ENCODE measurements around the gene SKI. TPM values are rescaled to one million over a fixed set of nuclear protein-coding genes. Genes with fewer than 3 reads are reported as not detected.

The SKI gene
- total RNA-seq, 1 experiment from 2014 or later, result 38.2 TPM

DNA sequence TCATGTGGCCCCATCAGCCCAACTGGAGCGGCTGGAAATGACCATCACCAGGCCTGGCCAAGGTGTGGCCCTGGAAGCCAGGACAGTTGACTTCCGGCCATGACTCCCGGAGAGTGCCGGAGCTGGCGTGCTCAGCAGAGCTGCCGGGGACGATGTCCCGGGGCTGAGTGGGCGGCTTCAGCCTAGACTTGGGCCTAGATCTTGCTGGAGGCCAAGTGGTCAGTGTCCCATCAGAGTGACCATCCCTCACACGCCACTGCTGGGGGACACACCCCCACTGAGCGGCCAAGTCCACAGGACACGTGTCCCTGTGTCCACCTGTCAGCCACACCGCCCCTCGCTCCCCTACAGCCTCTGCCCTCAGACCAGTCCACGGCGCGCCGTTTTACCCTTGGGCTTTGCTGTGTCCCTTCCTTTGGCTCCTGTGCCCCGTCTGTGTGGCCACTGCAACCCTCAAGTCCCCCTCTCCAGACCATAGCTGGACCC, 37.6 kb upstream of the SKI start:
- intact Hi-C loops (cut with micrococcal nuclease; ENCODE audit: unreplicated experiment), result no loop called here
- H3K36me3 ChIP-seq (ENCODE audit: control insufficient read depth, insufficient read depth, low read length), result no peaks in the 10 kb centered on the region; the same call in 1 of the 2 replicates
- no peaks in the 10 kb centered on the region for H3K4me1 Mint-ChIP-seq (ENCODE audit: low read depth, unreplicated experiment)
- no peaks in the 10 kb centered on the region for H3K27me3 ChIP-seq (replicated peaks; ENCODE audit: control insufficient read depth, insufficient read depth, low read length)
- peaks cover 17% of the 10 kb centered on the region for H3K36me3 Mint-ChIP-seq (ENCODE audit: insufficient read depth, unreplicated experiment)
- DNase-seq, result no peak
- no peaks in the 10 kb centered on the region for H3K9me3 ChIP-seq
- H3K4me3 ChIP-seq (ENCODE audit: low read depth, low read length), result peak overlapping the region; percentile 47
- peak overlapping the region; percentile 49 for H3K4me3 Mint-ChIP-seq (ENCODE audit: unreplicated experiment)
- CTCF ChIA-PET, result no interaction called here
- peaks cover 10% of the 10 kb centered on the region for H3K4me1 ChIP-seq
- no peaks in the 10 kb centered on the region for H3K27me3 Mint-ChIP-seq (ENCODE audit: insufficient read depth, unreplicated experiment)
- POLR2A ChIA-PET, result no interaction called here
- no peaks in the 10 kb centered on the region for H3K9me3 Mint-ChIP-seq (ENCODE audit: unreplicated experiment)
- TF ChIP-seq, protein P1, sequence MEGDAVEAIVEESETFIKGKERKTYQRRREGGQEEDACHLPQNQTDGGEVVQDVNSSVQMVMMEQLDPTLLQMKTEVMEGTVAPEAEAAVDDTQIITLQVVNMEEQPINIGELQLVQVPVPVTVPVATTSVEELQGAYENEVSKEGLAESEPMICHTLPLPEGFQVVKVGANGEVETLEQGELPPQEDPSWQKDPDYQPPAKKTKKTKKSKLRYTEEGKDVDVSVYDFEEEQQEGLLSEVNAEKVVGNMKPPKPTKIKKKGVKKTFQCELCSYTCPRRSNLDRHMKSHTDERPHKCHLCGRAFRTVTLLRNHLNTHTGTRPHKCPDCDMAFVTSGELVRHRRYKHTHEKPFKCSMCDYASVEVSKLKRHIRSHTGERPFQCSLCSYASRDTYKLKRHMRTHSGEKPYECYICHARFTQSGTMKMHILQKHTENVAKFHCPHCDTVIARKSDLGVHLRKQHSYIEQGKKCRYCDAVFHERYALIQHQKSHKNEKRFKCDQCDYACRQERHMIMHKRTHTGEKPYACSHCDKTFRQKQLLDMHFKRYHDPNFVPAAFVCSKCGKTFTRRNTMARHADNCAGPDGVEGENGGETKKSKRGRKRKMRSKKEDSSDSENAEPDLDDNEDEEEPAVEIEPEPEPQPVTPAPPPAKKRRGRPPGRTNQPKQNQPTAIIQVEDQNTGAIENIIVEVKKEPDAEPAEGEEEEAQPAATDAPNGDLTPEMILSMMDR (IDR thresholded peaks at IDR 0.05; ENCODE audit: insufficient read depth in 1 of 2, low read depth in 1 of 2, low read length in 1 of 2, severe bottlenecking in 1 of 2, unreplicated experiment in 1 of 2), result no peak
- H3K27ac Mint-ChIP-seq (ENCODE audit: unreplicated experiment), result no peak overlapping the region
- no TSS peak for BruUV-seq (replicated peaks)

DNA sequence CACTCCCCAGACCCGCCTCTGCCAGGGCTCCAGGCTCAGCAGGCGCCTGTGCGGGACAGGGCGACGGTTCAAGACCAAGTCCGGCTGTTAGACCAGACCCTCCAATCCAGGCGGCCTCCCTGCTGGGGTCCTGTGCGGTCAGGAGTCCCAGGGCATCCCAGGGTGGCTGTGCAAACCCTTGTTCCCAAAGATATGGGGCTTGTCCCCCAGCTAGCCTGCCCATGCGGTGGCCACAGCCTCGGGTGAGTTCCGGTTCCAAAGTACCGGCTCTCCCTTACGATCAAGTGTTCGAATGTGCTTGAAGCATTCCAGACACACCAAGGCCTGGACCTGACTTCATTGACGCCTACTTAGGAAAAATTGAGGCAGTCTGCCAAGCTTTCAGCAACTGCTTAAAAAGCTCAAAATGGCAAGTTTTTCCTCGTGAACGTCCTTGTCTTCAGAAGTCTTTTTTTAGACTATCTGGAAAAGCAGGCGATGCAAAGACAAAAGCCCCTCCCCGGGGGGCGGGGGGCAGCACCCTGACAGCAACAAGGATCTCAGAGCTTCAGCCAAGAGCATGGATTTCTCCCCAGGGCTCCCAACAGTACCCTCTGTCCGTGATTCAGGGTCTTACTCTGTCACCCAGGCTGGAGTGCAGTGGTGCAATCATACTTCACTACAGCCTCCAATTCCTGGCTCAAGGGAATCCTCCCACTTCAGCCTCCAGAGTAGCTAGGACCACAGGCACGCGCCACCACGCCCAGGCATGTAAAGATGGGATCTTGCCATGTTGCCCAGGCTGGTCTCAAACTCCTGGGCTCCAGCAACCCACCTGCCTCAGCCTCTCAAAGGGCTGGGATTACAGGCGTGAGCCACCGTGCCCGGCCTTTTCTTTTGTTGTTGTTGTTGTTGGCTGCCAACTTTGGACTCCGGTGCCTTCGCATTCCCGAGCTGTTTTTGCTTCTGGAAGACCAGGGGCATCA, 35.8 kb upstream of the SKI start:
- H3K36me3 ChIP-seq (ENCODE audit: control insufficient read depth, insufficient read depth, low read length), result no peaks in the 10 kb centered on the region; the same call in 1 of the 2 replicates
- POLR2A ChIA-PET, result no interaction called here
- TSS peak; percentile 39 for BruUV-seq (replicated peaks)

More for the DNA sequence above, 35.8 kb upstream of the SKI start:
- no peaks in the 10 kb centered on the region for H3K4me1 Mint-ChIP-seq (ENCODE audit: low read depth, unreplicated experiment)
- DNase-seq, result no peak
- TF ChIP-seq, protein P1 (IDR thresholded peaks at IDR 0.05; ENCODE audit: insufficient read depth in 1 of 2, low read depth in 1 of 2, low read length in 1 of 2, severe bottlenecking in 1 of 2, unreplicated experiment in 1 of 2), result no peak
- peak overlapping the region; percentile 46 for H3K4me3 Mint-ChIP-seq (ENCODE audit: unreplicated experiment)
- intact Hi-C loops (cut with micrococcal nuclease; ENCODE audit: unreplicated experiment), result no loop called here
- Histone ChIP-seq H3K9me3 (no peaks in the 10 kb centered on the region), H3K4me1 (peaks cover 15% of the 10 kb centered on the region), H3K27me3 (replicated peaks; ENCODE audit: control insufficient read depth, insufficient read depth, low read length) (no peaks in the 10 kb centered on the region), H3K4me3 (ENCODE audit: low read depth, low read length) (no peak overlapping the region)
- CTCF ChIA-PET, result no interaction called here
- H3K27me3 Mint-ChIP-seq (ENCODE audit: insufficient read depth, unreplicated experiment), result no peaks in the 10 kb centered on the region
- H3K36me3 Mint-ChIP-seq (ENCODE audit: insufficient read depth, unreplicated experiment), result peaks cover 10% of the 10 kb centered on the region
- H3K27ac Mint-ChIP-seq (ENCODE audit: unreplicated experiment), result no peak overlapping the region
- H3K9me3 Mint-ChIP-seq (ENCODE audit: unreplicated experiment), result no peaks in the 10 kb centered on the region
